GM21423 (cell line): ENCODE measurements around the gene DCUN1D2.
A peak's percentile ranks its signal among the peaks of the same experiment; 100 is the strongest.
"Not testable (repeated sequence)": the region's sequence is repeated elsewhere in the genome, so short reads cannot be mapped to it uniquely, and the experiment has no call there.

ENCODE experiments used
- ATAC-seq: cut with Tn5 transposase; IDR thresholded peaks from one replicate; pipeline ENCODE4 v1.9.1; 2021; ENCODE audit warnings: mild to moderate bottlenecking, moderate library complexity; ENCODE audit not compliant: unreplicated experiment

The DCUN1D2 gene

DNA sequence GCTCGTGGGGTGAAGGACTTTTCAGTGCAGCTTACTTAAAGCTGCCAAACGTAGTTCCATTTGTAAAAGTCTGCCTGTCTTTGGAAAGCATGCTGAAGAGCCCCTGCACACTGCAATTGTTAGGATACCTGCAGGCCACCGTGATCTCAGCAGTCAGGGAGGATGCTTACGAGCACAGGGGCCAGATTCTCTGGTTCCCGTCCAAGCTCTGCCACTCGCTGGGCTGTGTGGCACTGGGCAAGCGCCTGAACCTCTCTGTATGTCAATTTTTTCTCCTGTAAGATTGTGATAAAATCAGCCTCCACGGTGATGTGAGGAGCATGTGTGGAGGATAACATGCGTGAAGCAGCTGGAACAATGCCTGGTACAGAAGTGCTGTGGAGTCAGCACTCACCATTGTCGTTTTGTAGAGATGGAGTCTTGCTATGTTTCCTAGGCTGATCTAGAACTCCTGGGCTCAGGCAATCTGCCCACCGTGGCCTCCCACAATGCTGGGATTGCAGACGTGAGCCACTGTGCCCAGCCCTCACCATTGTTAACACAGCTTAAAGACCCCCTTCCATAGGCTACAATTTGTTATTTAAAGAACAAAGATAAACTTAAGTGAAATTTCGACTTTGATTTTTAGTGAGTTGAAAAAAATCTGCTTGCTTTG, 40.7 kb downstream of the DCUN1D2 start:
- no peak for ATAC-seq

DNA sequence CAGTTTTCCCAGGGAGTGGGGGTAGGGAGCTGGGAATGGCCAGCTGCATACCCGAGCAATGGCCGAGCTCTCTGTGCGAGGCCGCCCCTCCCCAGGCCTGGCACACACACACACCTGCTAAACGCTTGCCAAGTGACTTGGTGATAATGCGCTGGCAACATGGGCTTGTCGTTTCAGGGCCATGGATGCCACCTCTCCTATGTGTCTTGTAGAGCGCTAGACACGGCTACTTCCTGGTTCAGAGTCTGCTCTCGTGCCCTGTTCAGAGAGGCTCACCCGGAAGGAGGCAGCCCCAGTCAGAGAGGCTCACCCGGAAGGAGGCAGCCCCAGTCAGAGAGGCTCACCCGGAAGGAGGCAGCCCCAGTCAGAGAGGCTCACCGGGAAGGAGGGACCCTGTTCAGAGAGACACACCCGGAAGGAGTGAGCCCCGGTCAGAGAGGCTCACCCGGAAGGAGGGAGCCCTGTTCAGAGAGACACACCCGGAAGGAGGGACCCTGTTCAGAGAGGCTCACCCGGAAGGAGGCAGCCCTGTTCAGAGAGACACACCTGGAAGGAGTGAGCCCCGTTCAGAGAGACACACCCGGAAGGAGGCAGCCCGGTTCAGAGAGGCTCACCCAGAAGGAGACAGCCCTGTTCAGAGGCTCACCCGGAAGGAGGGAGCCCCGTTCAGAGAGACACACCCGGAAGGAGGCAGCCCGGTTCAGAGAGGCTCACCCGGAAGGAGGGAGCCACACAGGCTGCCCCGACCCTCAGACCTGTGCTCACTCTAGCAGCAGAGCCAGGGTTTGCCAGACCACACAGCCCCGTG, 41.4 kb downstream of the DCUN1D2 start:
- no peak for ATAC-seq

DNA sequence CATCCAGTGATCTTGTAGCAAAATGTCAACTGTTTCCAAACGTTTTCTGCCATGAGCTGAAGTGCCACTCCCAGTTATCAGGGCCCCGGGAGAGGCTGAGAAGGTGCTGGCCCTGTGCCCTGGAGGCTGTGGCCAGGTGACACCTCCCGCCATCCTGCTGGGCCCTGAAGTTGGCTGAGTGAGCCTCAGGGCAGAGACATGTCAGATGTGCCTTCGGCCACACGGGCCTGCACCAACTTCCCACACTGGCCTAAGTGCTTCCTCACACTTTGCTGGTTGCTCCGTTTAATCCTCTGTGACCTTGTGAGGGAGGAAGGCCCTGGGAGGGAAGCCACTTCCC, 42.0 kb downstream of the DCUN1D2 start:
- ATAC-seq, result no peak

DNA sequence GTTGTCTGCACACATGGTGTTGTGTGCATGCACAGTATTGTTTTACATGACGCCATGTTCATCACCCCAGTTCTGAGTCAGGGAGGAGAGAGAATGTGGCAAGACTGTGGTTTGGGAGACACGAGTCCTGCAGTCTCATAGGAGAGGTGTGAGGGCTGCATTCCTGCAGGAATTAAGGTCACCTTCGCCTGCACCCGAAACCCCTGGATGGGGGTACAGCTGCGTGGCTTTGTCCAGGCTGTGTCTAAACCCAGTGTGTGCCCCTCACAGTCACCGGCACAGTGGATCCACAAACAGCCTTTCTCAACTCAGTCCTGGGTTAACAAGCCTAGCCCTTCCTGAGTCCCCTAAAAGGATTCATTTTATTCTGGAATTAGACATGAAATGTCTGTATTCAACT, 42.9 kb downstream of the DCUN1D2 start:
- no peak for ATAC-seq

DNA sequence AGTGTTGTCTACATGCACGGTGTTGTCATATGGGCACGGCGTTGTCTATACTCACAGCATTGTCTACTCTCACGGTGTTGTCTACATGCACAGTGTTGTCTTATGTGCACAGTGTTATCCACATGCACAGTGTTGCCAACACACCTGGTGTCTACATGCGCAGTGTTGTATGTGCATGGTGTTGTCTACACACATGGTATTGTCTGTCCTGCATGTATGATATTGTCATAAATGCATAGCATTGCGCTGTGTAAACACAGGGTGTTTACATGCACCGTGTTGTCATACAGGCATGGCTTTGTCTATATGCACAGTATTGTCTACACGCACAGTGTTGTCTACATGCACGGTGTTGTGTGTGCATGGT, 44.0 kb downstream of the DCUN1D2 start:
- no peak for ATAC-seq

DNA sequence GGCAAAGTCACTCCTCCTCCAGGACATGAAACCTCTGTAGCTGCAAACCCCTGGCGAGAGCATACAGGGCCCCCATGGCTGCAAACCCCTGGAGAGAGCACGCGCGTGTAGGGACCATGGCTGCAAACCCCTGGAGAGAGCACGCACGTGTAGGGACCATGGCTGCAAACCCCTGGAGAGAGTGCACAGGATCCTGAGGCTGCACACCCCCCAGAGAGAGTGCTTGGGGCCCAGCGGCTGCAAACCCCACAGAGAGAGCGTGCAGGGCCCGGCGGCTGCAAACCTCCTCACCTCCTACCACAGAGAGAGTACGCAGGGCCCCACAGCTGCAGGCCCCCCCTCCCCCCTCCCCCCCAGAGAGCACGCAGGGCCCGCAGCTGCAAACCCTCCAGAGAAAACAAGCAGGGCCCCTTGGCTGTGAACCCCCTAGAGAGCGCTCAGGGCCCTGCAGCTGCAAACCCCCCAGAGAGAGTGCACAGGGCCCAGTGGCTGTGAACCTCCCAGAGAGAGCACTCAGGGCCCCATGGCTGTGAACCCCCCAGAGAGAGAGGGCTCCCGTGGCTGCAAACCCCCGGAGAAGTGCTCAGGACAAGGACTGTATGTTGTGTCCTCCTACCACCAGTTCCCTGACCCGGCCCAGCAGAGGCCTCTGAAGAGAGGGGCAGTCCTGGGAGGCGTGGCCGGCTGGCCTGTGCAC, 44.6 kb downstream of the DCUN1D2 start:
- peak; percentile 55 for ATAC-seq

DNA sequence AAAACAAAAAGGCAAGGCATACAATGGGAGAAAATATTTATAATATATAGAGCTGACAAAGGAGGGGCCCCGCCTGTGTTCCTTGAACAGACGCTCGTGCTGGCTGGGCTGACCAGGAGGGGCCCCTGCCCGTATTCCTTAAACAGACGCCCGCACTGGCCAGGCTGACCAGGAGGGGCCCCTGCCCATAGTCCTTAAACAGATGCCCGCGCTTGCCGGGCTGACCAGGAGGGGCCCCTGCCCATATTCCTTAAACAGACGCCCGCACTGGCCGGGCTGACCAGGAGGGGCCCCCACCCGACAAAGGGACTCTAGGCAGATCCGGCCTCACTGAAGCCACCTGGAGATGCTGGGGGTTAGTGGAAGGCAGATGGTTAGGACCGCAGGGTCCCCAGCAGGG, 46.5 kb downstream of the DCUN1D2 start:
- no peak for ATAC-seq

DNA sequence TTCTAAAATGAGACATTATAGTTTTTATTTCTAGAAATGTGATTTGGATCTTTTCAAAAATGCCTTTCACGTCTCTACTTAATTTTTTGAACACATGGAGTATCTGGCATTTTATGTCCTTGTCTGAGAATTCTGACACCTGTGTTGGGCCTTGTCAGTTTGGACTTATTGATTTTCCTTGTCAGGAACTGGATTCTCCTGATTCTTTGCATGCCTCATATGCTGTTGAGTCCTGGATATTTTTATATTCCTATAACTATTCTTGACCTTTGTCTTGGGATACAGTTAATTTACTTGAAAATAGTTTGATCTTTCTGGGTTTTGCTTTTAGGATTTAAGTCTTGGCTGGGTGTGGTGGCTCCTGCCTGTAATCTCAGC, 47.5 kb downstream of the DCUN1D2 start:
- ATAC-seq, result no peak

DNA sequence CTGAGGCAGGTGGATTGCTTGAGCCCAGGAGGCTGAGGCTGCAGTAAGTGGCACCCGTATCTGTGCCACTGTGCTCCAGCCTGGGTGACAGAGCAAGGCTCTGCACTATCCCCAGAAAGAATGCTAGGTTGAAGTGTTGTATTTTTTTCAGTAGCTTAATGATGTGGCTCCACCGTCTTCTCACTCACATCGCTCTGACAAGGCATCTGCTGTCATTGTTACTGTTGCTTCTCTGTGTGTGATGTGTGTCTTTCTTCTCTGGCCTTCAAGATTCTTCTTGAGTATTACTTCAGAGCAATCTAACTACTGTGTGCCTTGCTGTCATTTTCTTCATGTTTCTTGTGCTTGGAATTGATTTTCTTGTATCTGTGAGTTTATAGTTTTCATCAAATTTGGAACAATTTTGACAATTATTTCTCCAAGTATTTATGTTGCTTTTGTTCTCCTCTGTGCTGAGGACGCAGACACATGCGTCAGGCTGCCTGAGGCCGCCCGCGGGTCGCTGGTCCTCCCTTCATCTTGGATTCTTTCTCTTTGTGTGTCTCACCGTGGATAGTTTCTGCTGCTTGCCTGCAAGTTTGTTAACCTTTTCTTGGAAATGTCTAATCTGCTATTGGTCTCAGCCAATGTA, 48.0 kb downstream of the DCUN1D2 start:
- ATAC-seq, result no peak

DNA sequence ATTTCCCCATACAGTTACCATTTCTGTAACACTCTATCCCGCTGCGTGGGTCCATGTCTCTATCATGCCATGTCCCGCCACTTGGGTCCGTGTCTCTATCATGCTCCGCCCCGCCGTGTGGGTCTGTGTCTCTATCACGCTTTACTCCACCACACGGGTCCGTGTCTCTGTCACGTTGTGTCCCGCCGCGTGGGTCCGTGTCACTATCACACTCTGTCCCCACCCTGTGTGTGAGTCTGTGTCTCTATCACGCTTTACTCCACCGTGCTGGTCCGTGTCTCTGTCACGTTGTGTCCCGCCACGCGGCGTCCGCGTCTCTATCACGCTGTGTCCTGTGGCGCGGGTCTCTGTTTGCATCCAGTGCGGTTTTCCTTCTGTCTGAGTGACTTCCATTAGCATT, 48.9 kb downstream of the DCUN1D2 start:
- no peak for ATAC-seq

DNA sequence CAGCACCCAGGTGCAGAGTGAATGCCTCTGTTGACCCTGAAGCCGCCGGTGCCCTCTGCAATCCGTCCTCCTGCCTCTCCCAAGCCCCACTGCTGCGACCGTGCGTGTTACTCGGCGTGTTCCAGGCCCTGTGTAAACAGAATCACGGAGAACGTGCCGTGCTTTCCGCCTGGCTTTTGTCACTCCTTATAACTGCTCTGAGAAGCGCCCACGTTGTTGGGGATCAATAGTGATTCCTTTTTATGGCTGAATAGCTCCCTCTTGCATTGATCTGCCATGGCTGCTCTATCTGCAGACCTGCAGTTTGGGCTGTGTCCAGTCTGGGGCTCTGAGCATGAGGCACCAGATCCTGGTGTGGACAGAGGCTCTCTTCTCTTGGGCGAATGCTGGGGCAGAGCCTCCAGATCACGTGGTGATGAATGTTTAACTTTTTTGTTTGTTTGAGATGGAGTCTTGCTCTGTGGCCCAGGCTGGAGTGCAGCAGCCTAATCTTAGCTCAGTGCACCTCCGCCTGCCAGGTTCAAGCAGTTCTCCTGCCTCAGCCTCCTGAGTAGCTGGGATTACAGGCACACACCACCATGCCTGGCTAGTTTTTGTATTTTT, 53.0 kb downstream of the DCUN1D2 start:
- ATAC-seq, result no peak

DNA sequence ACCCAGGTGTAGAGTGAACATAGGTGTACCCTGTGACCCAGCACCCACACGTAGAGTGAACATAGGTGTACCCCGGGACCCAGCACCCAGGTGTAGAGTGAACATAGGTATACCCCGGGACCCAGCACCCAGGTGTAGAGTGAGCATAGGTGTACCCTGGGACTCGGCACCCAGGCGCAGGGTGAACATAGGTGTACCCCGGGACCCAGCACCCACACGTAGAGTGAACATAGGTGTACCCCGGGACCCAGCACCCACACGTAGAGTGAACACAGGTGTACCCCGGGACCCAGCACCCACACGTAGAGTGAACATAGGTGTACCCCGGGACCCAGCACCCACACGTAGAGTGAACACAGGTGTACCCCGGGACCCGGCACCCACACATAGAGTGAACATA, 53.6 kb downstream of the DCUN1D2 start:
- not testable (repeated sequence) for ATAC-seq

DNA sequence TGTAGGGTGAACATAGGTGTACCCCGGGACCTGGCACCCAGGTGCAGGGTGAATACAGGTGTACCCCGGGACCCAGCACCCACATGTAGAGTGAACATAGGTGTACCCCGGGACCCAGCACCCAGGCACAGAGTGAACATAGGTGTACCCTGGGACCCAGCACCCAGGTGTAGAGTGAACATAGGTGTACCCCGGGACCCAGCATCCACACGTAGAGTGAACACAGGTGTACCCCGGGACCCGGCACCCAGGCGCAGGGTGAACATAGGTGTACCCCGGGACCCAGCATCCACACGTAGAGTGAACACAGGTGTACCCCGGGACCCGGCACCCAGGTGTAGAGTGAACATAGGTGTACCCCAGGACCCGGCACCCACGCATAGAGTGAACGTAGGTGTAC, 54.6 kb downstream of the DCUN1D2 start:
- not testable (repeated sequence) for ATAC-seq

DNA sequence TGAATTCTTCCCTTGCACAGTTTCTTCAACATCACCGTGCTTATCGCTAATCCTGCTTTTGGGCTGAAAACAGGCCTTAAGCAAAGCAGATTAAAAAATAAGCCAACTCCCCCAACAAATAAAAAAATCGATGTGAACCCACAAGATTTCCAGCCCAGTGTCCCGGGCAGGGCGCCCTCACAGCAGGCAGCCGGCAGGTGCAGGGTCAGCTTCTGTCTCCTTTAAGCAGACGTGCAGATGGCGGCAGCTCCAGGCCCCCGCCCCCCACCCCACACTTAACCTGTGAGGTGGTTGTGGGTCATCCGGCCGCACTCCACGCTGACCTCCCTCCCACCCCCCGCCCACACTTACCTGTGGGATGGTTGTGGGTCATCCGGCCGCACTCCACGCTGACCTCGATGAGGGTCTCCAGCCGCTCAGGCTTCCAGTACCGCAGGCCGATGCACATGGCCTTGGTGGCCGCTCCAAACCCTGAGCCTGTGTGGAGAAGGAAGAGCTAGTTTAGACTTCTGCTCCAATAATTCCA, 57.1 kb downstream of the DCUN1D2 start:
- ATAC-seq, result no peak

DNA sequence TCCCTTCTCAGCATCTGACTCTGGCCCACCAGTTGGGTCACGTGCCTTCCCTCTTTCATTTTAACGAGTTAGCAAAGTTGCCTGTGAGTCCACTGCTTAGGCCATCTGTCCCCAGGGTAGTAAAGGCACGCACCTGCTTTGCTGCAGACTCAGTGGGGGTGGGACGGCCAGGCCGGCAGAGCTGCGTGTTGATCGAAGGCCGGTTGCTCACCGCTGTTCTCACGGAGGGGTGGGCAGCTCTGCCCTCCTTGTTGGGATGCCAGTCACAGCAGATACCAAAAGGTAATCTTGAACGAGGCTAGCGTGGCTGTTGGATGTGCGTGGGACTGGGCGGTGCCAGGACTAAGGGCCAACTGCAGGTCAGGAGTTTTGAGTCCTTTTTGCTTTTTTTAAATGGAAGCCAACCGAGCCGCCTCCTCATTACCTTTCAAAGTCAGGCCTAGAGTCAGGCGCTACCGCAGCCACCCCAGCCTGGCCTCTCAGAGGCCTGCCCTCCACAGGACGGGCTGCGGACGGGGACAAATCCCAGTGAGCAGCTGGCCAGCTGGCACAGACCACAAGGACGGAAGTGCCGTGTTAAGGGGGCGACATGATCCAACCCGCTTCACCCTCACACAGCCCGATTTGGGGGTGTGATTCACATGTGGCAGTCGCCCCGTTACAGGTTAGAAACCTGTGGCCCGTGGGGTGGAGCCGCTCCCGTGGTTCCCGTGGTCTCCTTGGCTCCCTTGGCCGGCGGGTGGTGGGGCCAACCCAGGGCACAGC, 57.8 kb downstream of the DCUN1D2 start:
- no peak for ATAC-seq

DNA sequence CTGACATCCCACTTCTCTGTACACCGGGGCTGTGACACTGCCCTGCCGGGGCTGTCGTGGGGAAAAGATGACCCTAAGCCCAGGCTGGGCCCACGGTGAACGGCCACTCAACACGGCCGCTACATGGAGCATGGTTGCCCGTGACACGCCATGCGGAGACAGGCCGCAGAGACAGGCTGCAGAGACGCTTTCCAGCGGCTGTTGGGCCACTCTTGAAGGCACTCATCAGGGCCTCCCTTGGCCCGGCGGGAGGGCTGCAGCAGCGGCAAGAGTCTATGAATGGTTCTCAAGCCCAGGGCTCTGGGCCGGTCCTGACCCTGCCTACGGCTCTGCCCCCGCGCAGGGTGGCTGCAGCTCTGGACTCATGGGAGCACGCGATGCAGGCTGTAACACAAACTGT, 59.3 kb downstream of the DCUN1D2 start:
- ATAC-seq, result no peak

DNA sequence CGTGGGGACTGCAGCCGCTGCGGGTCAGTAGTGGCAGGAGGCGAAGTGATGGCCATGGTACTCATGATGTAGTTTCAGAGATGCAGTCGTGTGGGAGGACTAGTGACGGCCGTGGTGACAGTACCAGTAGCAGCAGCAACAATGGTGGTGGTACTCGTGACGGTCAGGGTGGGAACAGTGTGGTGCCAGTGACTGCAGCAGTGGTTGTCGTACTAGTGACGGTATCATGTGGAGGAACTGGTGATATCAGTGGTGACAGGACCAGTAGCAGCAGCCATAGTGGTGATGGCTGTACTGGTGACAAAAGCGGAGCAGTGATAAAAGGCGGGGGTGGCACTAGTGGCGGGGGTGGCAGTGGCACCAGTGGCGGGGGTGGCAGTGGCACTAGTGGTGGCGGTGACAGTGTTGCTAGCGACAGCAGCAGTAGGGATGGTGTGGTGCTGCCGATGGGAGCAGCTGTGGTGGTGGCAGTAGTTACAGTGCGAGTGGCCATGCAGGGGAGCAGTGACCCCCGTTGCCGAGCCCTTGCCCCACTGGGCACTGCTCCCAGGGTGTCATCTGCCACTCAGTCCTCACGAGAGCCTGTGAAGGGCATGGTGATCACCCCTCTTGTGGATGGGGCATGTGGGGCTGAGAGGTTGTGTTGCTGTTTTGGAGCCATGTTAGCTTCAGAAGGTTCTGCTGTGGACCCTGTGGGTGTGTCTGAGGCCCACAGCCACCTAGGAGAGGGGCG, 60.0 kb downstream of the DCUN1D2 start:
- ATAC-seq, result no peak

DNA sequence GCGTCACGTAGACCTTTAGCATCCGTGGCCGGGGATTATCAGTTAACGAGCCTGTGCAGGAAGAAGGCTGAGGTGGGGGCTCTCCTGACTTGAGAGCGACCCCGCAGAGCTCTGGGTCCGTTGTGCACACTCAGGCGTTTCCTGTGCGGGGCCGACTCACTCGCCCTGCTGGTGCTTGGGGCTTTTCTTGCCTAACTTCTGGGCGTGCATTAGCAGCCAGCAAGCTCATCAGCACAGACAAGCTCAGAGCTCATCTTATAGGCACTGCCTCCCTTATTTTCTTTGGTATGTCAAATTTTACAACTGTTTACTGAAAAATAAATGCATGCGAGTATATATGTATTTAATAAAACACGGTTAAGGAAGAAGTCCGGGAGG, 60.9 kb downstream of the DCUN1D2 start:
- ATAC-seq, result no peak

DNA sequence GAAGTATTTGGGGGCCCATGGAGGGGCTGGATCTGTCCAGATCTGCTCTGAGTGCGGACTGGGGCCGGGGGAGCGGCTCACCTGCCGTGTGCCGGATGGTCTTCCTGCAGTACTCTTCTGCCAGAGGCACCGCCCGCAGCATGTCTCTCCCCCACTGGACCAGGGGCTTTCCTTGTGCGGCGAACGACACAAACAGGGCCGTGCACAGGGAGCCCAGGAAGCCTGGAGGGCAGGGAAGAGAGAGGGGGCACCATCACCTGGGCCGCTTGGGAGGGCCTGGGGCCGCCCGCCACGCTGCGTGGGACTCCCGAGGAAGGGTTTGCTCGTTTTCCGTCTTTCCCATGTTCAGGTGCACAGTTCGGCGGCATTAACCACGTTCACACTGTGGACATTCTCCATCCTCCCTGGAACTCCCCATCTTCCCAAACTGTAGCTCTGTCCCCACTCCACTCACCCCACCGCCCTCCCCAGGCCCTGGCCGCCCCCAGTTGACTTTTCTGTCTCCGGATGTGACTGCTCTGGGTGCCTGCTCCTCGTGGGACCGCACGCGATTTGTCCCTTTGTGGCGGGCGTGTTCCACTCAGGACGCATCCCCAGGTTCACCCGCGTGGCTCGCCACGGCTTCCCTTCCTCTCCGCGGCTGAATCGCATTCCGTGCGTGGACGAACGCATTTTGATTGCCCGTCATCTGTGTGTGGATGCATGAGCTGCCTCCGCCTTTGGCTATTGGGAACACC, 61.5 kb downstream of the DCUN1D2 start:
- no peak for ATAC-seq
